Nephron (organoid): ENCODE results near the gene TMEM185A.
"Not testable (repeated sequence)": the region's sequence is repeated elsewhere in the genome, so short reads cannot be mapped to it uniquely, and the experiment has no call there.

Source experiments
- H3K27ac Mint-ChIP-seq, 3 experiments: 2 replicates each; pipeline ENCODE4 v1.8.0; 2020; ENCODE audit warnings: mixed read lengths in 3 of 3, mild to moderate bottlenecking in 2 of 3, moderate library complexity in 1 of 3
- H3K27me3 Mint-ChIP-seq: 2 replicates; pipeline ENCODE4 v1.8.0; 2021; ENCODE audit warnings: low read depth, mild to moderate bottlenecking, moderate library complexity, mixed read lengths
- H3K36me3 Mint-ChIP-seq: 2 replicates; pipeline ENCODE4 v1.8.0; 2020; ENCODE audit warnings: low read depth, mixed read lengths
- H3K4me1 Mint-ChIP-seq: 2 replicates; pipeline ENCODE4 v1.8.0; 2020; ENCODE audit warnings: mixed read lengths
- H3K4me3 Mint-ChIP-seq, 3 experiments: 2 replicates each; pipeline ENCODE4 v1.8.0; 2020; ENCODE audit warnings: mild to moderate bottlenecking in 3 of 3, mixed read lengths in 3 of 3, moderate library complexity in 2 of 3
- H3K9me3 Mint-ChIP-seq: 2 replicates; pipeline ENCODE4 v1.8.0; 2020; ENCODE audit warnings: mixed read lengths
- TF ChIP-seq, protein P1 (sequence below), 3 experiments: fragments of 200-600 bp; sonication (generic); IDR thresholded peaks; one replicate each; pipeline ENCODE4 v1.5.0; 2021; ENCODE audit warnings: antibody characterized with exemption in 3 of 3; ENCODE audit not compliant: unreplicated experiment in 3 of 3

TMEM185A gene

DNA sequence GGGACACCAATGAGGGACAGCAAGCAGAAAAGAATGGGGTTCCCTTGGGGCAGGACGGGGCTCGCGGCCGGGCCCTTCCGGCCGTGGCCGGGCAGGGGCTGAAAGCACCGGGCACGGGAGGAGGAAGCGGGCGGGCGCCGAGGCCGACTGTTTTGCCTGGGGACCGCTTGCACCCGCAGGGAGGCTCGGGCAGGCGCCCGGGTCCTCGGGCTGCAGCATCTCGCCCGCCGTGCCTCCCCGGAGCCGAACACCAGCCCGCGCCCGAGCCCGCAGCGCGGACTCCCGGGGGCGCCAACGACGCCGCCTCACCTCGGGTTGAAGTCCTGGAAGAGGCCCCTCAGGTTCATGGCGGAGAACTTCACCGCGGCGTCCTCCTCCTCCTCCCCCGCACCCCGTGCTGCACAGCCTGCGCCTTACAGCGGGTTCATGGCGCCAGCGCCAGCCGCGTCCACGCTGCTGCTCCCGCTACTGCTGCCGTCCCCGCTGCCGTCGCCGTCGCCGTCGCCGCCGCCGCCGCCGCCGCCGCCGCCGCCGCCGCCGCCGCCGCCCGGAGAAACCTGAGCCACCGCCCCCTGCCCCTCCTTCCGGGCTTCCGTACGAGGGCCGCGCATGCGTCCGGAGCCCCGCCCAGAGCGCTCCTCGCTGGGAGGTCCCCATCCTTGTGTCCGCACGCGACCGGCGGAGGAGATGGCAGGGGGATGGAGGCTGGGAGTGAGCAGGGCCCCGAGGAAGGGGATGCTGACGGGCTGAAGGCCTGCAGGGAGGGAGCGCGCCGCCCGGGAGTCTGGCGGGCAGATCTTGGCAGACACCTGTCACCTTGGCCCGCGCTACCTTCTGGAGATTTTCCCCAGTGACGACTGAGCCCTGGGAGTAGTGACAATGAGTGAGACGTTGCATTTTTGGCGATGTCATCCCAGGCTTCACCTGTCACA lies at the start of gene TMEM185A:
TSS of gene TMEM185A (minus strand) at position 559 of the 932 bp plus-strand sequence. CDS start at position 347, 212 bp downstream.
- TF ChIP-seq, protein P1, sequence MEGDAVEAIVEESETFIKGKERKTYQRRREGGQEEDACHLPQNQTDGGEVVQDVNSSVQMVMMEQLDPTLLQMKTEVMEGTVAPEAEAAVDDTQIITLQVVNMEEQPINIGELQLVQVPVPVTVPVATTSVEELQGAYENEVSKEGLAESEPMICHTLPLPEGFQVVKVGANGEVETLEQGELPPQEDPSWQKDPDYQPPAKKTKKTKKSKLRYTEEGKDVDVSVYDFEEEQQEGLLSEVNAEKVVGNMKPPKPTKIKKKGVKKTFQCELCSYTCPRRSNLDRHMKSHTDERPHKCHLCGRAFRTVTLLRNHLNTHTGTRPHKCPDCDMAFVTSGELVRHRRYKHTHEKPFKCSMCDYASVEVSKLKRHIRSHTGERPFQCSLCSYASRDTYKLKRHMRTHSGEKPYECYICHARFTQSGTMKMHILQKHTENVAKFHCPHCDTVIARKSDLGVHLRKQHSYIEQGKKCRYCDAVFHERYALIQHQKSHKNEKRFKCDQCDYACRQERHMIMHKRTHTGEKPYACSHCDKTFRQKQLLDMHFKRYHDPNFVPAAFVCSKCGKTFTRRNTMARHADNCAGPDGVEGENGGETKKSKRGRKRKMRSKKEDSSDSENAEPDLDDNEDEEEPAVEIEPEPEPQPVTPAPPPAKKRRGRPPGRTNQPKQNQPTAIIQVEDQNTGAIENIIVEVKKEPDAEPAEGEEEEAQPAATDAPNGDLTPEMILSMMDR (IDR thresholded peaks at IDR 0.05; ENCODE audit: unreplicated experiment in 3 of 3), result no peak
- Mint-ChIP-seq H3K27me3 (no peaks in the 10 kb centered on the region), H3K4me1 (peaks cover 27% of the 10 kb centered on the region), H3K4me3 (peak within 1 kb of the TSS; percentile 97 to 99 (median 97)), H3K9me3 (peaks cover 9% of the 10 kb centered on the region), H3K27ac (peak within 1 kb of the TSS; percentile 91 to 97 (median 94)), H3K36me3 (no peaks in the 10 kb centered on the region)

DNA sequence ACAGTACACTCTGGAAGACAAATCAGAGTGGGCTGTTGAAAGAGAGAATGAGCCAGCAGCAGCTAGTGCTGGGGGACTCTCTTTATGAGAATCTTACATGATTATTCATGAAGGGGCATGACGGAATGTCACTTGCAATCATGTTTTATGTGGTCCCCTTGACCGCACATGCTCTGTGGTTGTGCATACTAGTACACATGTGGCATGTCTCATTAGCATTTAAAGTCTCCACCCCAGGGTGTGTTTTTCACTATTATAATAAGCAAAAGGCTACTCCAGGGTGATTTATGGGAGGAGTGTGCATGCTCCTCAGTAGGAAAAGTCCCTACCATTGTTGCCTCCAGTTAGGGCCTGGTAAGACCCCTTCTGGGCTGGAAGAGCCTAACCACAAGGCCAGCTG lies 49.6 kb upstream of the TMEM185A start:
- Mint-ChIP-seq H3K9me3 (peaks cover 6% of the 10 kb centered on the region), H3K36me3 (no peaks in the 10 kb centered on the region), H3K27me3 (no peaks in the 10 kb centered on the region), H3K27ac (no peak overlapping the region), H3K4me1 (no peaks in the 10 kb centered on the region), H3K4me3 (no peak overlapping the region)
- TF ChIP-seq, protein P1 (IDR thresholded peaks at IDR 0.05; ENCODE audit: unreplicated experiment in 3 of 3), result no peak

DNA sequence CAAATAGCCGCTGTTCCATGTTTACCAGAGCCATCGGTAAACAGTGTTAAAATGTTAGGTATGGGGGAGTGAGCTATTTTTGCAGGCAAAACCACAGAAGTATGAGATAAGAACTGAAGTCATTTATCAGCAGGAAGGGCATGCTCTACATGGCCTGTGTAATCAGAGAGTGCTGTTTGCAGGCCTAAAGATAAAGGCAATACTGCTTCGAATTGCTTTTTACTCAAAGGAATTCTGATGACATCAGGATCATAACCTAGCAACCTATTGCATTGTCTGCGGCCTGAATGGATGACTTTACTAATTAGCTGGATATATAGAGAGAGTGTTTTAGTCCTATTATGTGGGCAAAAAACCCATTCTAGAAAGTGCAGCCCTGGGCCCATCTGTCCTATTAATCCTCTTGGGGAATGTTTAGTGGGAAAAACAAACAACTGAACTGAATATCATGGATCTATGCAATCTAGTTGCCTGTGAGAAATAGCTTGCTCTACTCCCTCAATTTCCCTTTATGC lies 47.6 kb upstream of the TMEM185A start:
- not testable (repeated sequence) for H3K27me3 Mint-ChIP-seq, H3K27ac Mint-ChIP-seq, H3K9me3 Mint-ChIP-seq, H3K4me3 Mint-ChIP-seq, H3K4me1 Mint-ChIP-seq, H3K36me3 Mint-ChIP-seq

DNA sequence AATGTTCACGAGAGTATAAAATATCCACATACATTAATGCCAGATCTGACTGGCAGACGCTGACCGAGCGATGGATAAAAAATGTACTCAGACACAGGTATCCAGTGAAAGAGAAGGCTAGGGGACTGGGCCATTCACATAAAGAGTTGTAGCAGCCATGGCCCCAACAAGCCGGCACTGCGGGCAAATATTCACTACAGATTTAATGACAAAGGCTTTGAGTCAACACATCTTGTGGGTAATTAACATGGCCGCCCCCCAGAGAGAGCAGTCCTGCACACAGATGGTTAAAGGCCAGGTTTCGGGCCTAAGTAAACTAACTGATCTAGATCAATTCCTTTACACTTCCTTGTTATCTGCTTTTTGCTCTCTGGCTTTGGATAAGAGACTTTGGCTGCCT lies 44.0 kb upstream of the TMEM185A start:
- H3K4me3 Mint-ChIP-seq, H3K36me3 Mint-ChIP-seq, H3K9me3 Mint-ChIP-seq, H3K4me1 Mint-ChIP-seq, H3K27me3 Mint-ChIP-seq, H3K27ac Mint-ChIP-seq: not testable (repeated sequence)

DNA sequence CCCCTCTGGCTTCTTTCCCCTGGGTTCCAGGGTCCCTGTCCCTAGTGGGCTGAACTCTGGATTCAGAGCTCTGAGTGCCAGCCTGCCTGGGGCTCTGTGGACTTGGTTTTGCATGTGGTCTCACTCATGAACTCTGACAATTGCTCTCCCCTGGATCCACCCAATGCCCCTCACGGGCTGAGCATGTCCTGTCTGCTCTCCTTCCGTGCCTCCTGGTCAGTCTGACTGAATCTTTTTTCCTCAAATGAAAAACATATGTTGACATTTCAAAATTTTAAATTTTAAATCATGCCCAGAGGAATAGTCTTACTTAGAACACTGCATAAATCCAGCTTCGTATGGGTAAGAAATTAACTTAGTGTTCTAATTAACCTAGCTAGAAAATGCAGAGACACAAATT lies 43.5 kb upstream of the TMEM185A start:
- not testable (repeated sequence) for H3K27me3 Mint-ChIP-seq, H3K27ac Mint-ChIP-seq, H3K4me1 Mint-ChIP-seq, H3K4me3 Mint-ChIP-seq, H3K36me3 Mint-ChIP-seq, H3K9me3 Mint-ChIP-seq

DNA sequence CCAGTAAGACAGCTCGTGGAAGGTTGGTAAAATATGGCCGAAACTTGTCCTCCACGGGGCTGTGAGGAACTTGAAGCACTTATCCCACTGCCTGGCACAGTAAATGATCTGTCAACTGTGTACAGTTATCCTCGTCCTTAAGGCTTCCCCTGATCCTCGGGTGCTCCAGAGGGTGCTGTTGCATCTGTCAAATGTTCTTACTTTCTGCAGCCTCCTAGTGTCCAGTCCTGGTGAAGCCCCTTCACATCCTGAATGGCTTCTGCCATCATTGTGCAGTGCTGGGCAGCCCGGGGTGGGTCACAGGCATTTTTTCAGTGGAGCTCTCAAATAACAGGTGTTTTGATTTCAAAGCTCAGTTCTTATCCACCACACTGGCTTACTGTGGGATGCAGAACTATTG lies 29.0 kb upstream of the TMEM185A start:
- not testable (repeated sequence) for H3K27me3 Mint-ChIP-seq, H3K4me3 Mint-ChIP-seq, H3K27ac Mint-ChIP-seq, H3K36me3 Mint-ChIP-seq, H3K4me1 Mint-ChIP-seq, H3K9me3 Mint-ChIP-seq

DNA sequence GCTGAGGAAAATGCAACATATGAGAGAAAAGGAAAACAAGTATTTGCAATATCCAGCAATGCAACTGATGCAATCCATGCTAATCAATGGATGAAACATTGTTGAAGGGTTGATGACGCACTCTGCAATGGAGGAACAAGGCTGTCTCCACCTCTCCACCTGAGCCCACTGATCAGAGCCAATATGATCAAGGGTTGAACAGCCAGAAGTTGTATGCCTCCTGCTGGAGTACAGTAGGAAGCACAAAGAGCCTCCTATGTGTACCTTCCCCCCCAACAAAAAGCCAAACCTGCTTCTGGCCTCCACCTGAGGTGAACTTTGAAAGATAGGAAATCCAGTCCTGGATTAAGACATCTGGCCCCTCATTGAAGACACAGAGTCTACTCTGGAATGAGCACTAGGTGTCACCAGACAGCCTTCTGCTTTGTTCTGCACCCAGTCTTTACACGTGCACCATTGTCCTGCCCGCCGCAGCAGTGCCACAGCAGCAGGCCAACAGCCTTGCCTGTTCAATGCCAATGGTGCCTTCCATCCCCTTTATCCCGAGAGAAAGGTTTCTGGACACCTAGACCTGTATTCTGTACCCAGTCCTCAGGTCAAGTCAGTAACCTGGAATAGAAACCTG lies 24.8 kb upstream of the TMEM185A start:
- not testable (repeated sequence) for H3K9me3 Mint-ChIP-seq

DNA sequence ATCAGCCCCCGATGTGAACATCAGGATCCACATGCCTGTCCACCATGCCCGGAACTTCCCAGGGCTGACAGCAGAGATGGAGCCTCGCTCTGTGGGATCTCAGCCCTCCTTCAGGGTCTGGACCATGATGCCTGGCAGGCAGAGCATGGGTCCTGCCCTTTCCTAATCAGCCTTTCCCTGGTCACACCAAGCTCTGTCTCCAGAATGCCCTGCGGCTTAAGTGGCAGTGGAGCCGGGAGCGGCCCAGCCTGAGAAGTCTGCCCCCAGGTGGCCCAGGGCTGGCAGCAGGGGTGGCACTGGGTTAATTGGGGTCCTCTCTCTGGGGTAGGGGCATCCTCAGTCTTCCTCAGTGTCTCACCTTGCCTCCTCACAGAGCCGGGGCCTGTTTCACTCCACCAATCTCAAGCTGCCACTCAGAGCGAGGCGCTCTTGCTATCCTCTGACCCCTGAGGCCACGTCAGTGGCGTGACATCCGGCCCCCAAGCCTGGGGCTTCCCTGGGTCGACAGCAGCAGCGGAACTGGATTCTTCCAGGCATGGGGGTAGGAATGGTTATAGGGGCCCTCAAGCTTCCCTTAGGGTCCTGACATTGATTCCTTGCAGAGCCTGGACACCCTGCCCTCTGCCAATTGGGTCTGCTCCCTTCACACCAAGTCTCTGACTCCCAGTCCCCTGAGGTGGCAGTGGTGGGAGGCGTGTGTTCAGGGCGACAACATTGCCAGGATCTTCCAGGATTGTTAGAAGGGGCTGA lies 20.8 kb upstream of the TMEM185A start:
- no peaks in the 10 kb centered on the region for H3K27me3 Mint-ChIP-seq
- TF ChIP-seq, protein P1 (IDR thresholded peaks at IDR 0.05; ENCODE audit: unreplicated experiment in 3 of 3), result no peak
- no peak overlapping the region for H3K4me3 Mint-ChIP-seq
- no peaks in the 10 kb centered on the region for H3K4me1 Mint-ChIP-seq
- H3K9me3 Mint-ChIP-seq, result peaks cover 3% of the 10 kb centered on the region
- H3K36me3 Mint-ChIP-seq, result no peaks in the 10 kb centered on the region
- no peak overlapping the region for H3K27ac Mint-ChIP-seq

More for the DNA sequence above, 24.8 kb upstream of the TMEM185A start:
- H3K4me3 Mint-ChIP-seq, H3K27ac Mint-ChIP-seq, H3K27me3 Mint-ChIP-seq, H3K4me1 Mint-ChIP-seq, H3K36me3 Mint-ChIP-seq: not testable (repeated sequence)
